K562 (cell line): ENCODE results near the gene BTD. TPM values are rescaled to one million over a fixed set of nuclear protein-coding genes. Genes with fewer than 3 reads are reported as not detected.
A peak's percentile ranks its signal among the peaks of the same experiment; 100 is the strongest.

Experiments
- ATAC-seq: fragments of 200-7000 bp; cut with Tn5 transposase; 3 replicates; pipeline ENCODE4 v1.9.1; 2020; ENCODE audit warnings: moderate library complexity
- BruUV-seq: library from RNA; stranded (reverse); fragments of 400-500 nt; replicated peaks from 2 replicates; lab custom pipeline; 2021; lab: Mats Ljungman, UMichigan
- CTCF ChIA-PET: fragments of 300-600 bp; formaldehyde crosslinking; extraction: SDS; loops from one replicate; lab custom pipeline; 2021; ENCODE audit warnings: low intra/inter-chr PET ratio; lab: Yijun Ruan, JAX
- POLR2A ChIA-PET: fragments of 300-600, 350-650 bp; sonication (Branson Sonifier 250); formaldehyde crosslinking; extraction: SDS; loops from one replicate; lab custom pipeline; 2021; ENCODE audit warnings: antibody characterized with exemption, inconsistent platforms; lab: Yijun Ruan, JAX
- DNase-seq, 4 experiments: peaks; one replicate each; pipeline versions ENCODE4 v3.0.0 to v3.0.0-alpha.2; 2011 to 2018; ENCODE audit warnings: low spot score in 3 of 4, mixed read lengths in 3 of 4; ENCODE audit errors: extremely low read depth in 1 of 4
- FAIRE-seq: peaks from 2 replicates; lab custom pipeline; 2011; peaks lifted over from hg19 to GRCh38; lab: Jason Lieb, UNC
- H2AFZ ChIP-seq: 2 replicates; pipeline ENCODE4 v1.6.0; 2011; ENCODE audit warnings: low read depth, low read length, control low read depth, inconsistent platforms
- H3K27ac ChIP-seq: fragments of 200-600 bp; 3 replicates; pipeline ENCODE4 v1.8.0; 2011; ENCODE audit warnings: low read depth, mild to moderate bottlenecking, control low read depth, inconsistent platforms, low read length, moderate library complexity, mixed read lengths; ENCODE audit errors: extremely low read depth
- H3K27me3 ChIP-seq, 2 experiments: fragments of 300-600 bp in 1 of 2; 2 replicates in 1 of 2; 3 replicates in 1 of 2; pipeline versions ENCODE4 v1.6.0 to v1.8.0; 2011; ENCODE audit warnings: inconsistent platforms in 2 of 2, low read length in 2 of 2, mild to moderate bottlenecking in 1 of 2, mixed read lengths in 1 of 2, moderate library complexity in 1 of 2; ENCODE audit not compliant: control insufficient read depth in 2 of 2, insufficient read depth in 2 of 2
- H3K36me3 ChIP-seq: fragments of 300-600 bp; 3 replicates; pipeline ENCODE4 v1.8.0; 2011; ENCODE audit warnings: mild to moderate bottlenecking, low read length, inconsistent platforms; ENCODE audit not compliant: control insufficient read depth, insufficient read depth
- H3K4me1 ChIP-seq, 2 experiments: fragments of 200-600 bp in 1 of 2; replicated peaks in 1 of 2; 2 replicates in 1 of 2; 3 replicates in 1 of 2; pipeline versions ENCODE4 v1.5.1 to v1.8.0; 2011; ENCODE audit warnings: inconsistent platforms in 2 of 2, low read length in 2 of 2, mild to moderate bottlenecking in 1 of 2, mixed read lengths in 1 of 2, moderate library complexity in 1 of 2; ENCODE audit not compliant: control insufficient read depth in 2 of 2, insufficient read depth in 2 of 2
- H3K4me2 ChIP-seq: 2 replicates; pipeline ENCODE4 v1.6.1; 2011; ENCODE audit warnings: low read length, control low read depth, inconsistent platforms, mixed read lengths; ENCODE audit not compliant: insufficient read depth
- H3K4me3 ChIP-seq: fragments of 200-600 bp; sonication (generic), shearing (Covaris generic); 2 replicates; pipeline ENCODE4 v1.5.1; 2016; ENCODE audit warnings: control low read depth, inconsistent platforms
- H3K79me2 ChIP-seq: fragments of 200-600 bp; 3 replicates; pipeline ENCODE4 v1.8.0; 2011; ENCODE audit warnings: low read length, inconsistent platforms; ENCODE audit not compliant: control insufficient read depth, insufficient read depth
- H3K9ac ChIP-seq, 2 experiments: 2 replicates each; pipeline versions ENCODE4 v1.6.0 to v1.6.1; 2011; ENCODE audit warnings: low read depth in 2 of 2, low read length in 2 of 2, control low read depth in 1 of 2, inconsistent platforms in 1 of 2, mild to moderate bottlenecking in 1 of 2, mixed read lengths in 1 of 2; ENCODE audit not compliant: insufficient read depth in 1 of 2
- H3K9me1 ChIP-seq: one replicate; pipeline ENCODE4 v1.6.0; 2011; ENCODE audit warnings: inconsistent platforms, mild to moderate bottlenecking, low read length, moderate library complexity; ENCODE audit not compliant: control insufficient read depth, insufficient read depth
- H3K9me3 ChIP-seq: replicated peaks from 2 replicates; pipeline ENCODE4 v1.5.1; 2011; ENCODE audit warnings: low read depth, low read length, inconsistent platforms; ENCODE audit not compliant: control insufficient read depth, insufficient read depth
- H4K20me1 ChIP-seq: replicated peaks from 2 replicates; pipeline ENCODE4 v1.6.1; 2011; ENCODE audit warnings: low read length, inconsistent platforms, mixed read lengths; ENCODE audit not compliant: control insufficient read depth, insufficient read depth
- ASH1L ChIP-seq: fragments of 450-650 bp; IDR thresholded peaks from 2 replicates; pipeline ENCODE4 v1.6.1; 2018; ENCODE audit warnings: borderline replicate concordance, mild to moderate bottlenecking, low read depth; ENCODE audit not compliant: partially characterized antibody
- DNMT1 ChIP-seq: fragments of 450-650 bp; IDR thresholded peaks from 2 replicates; pipeline ENCODE4 v1.6.1; 2016; ENCODE audit warnings: antibody characterized with exemption, mild to moderate bottlenecking
- GATAD2B ChIP-seq: fragments of 450-650 bp; IDR thresholded peaks from 2 replicates; pipeline ENCODE4 v1.6.1; 2017; ENCODE audit warnings: mild to moderate bottlenecking, borderline replicate concordance
- NR4A1 ChIP-seq, 2 experiments: fragments of 250-450 bp in 1 of 2; fragments of 450-650 bp in 1 of 2; sonication (Bioruptor Pico) in 1 of 2; IDR thresholded peaks; 2 replicates each; pipeline versions ENCODE4 v1.4.0 to v1.6.1; 2016 to 2020; ENCODE audit warnings: mild to moderate bottlenecking in 2 of 2, missing compliant biosample characterization in 1 of 2, missing genetic modification characterization in 1 of 2, moderate library complexity in 1 of 2
- ZBTB9 ChIP-seq: fragments of 450-650 bp; formaldehyde crosslinking; IDR thresholded peaks from 2 replicates; pipeline ENCODE4 v1.4.0; 2020; ENCODE audit warnings: mild to moderate bottlenecking, moderate library complexity
- ZKSCAN1 ChIP-seq: fragments of 150-350 bp; IDR thresholded peaks from 2 replicates; pipeline ENCODE4 v1.6.1; 2016; ENCODE audit warnings: low read depth, low read length
- ZNF41 ChIP-seq: fragments of 250-450 bp; sonication (Bioruptor Pico); conservative IDR thresholded peaks from 2 replicates; pipeline ENCODE4 v1.4.0; 2020; ENCODE audit warnings: mild to moderate bottlenecking
- WGBS: fragments of 100-300 bp; shearing (Covaris generic); methylation state at CpG from one replicate; pipeline ENCODE4 v1.1.6; 2016; ENCODE audit warnings: low coverage, mixed read lengths; ENCODE audit not compliant: insufficient coverage; ENCODE audit errors: missing lambda C conversion rate; 5-methylcytosine and 5-hydroxymethylcytosine counted together
- in situ Hi-C: fragments of 300-500 bp; cut with MboI; formaldehyde crosslinking; loops from 4 replicates; pipeline ENCODE4 v1.15.0; 2018; ENCODE audit warnings: inconsistent platforms, mixed read lengths
- intact Hi-C: fragments of 100-400 bp; cut with micrococcal nuclease; formaldehyde crosslinking; loops from 2 replicates; pipeline ENCODE4 v1.14.2; 2022
- polyA plus RNA-seq, 8 experiments: library from polyadenylated mRNA; depleted of rRNA in 4 of 8; stranded (reverse) in 5 of 8; unstranded in 3 of 8; fragments of >200 nt; fragmentation: Nextera tagmentation in 2 of 8; fragmentation: Illumina TruSeq in 1 of 8; extraction: Ambion mirVana in 2 of 8; extraction: Trizol in 1 of 8; gene quantifications; 2 replicates each; pipeline versions ENCODE4 v1.2.1 to v1.2.3, GENCODE V29; 2011 to 2014; ENCODE audit warnings: inconsistent platforms in 1 of 8, missing spikeins in 1 of 8
- total RNA-seq, 7 experiments: library from RNA; depleted of rRNA in 6 of 7; stranded (reverse); fragments of >200 nt in 6 of 7; fragmentation: Illumina TruSeq in 2 of 7; extraction: Trizol in 2 of 7; gene quantifications; 2 replicates each; pipeline versions ENCODE4 v1.2.1 to v1.2.3, GENCODE V29; 2011 to 2021; ENCODE audit warnings: low replicate concordance in 1 of 7

Gene BTD
- total and polyA plus RNA-seq, 9 of the 15 experiments (the other 6 are each of a cell fraction or from before 2014, with no cell fraction given), result 6.6 to 26.2 (median 10.6) TPM

DNA sequence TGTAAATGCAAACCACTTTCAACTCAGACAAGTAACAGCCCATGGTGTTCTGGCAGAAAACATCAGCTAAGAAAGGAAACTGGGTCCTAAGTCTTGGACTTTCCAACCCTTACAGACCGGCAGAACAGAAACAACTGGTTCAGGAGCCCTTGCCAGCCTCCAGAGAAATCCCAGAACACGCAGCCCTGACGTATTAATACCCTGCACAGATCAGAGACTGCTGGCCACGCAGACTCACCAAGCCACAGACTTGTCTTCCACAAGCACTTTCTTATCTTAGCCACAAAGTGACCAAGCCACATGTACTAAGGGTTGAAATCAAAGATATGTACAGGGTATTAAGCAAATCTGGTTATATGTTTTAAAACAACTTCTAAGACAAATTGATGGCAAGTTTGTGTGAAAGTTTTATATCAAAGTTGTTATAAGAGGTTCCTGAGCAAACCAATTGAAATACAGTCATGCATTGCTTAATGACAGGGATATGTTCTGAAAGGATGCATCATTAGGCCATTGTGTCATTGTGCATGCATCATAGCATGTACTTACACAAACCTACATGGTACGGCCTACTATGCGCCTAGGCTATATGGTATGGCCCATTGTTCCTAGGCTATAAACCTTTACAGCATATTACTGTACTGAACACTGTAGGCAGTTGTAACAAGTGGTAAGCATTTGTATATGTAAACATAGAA, 36.8 kb downstream of the BTD start:
- no peaks in the 10 kb centered on the region for H3K9me3 ChIP-seq
- H3K9me1 ChIP-seq, result no peaks in the 10 kb centered on the region
- peaks cover 0 to 15% of the 10 kb centered on the region in 2 experiments; a peak in 2 of 5 replicates for H3K27me3 ChIP-seq
- H3K4me3 ChIP-seq, result no peak overlapping the region
- CTCF ChIA-PET, result no interaction called here
- DNase-seq, result no peak
- H2AFZ ChIP-seq, result no peak overlapping the region
- no peak overlapping the region for H3K27ac ChIP-seq
- POLR2A ChIA-PET, result interaction anchor here (1.0 kb wide), 1 partner anchor 34 kb away, joined by 4 read pairs; no protein-coding TSS in a partner anchor
- H4K20me1 ChIP-seq, result no peaks in the 10 kb centered on the region
- in situ Hi-C loops, result loop anchor here (25.0 kb wide), 1 partner anchor 899 kb away; no protein-coding TSS in a partner anchor
- no peaks in the 10 kb centered on the region for H3K79me2 ChIP-seq
- BruUV-seq, result no TSS peak
- no peak overlapping the region for H3K9ac ChIP-seq
- intact Hi-C loops, result loop anchor here (10.0 kb wide), 3 partner anchors 336 to 906 kb away; partner anchors contain the start of gene CAPN7
- H3K4me2 ChIP-seq, result no peak overlapping the region
- H3K36me3 ChIP-seq, result no peaks in the 10 kb centered on the region
- TF ChIP-seq NR4A1 (CRISPR knock-in tag; IDR thresholded peaks at IDR 0.05) (no peak), NR4A1 (tag; IDR thresholded peaks at IDR 0.05) (no peak), ZBTB9 (peak; percentile 76; the same call in 1 of the 2 replicates), ASH1L (no peak), ZKSCAN1 (peak; percentile 42; the same call in 1 of the 2 replicates), GATAD2B (no peak), DNMT1 (no peak), ZNF41 (CRISPR knock-in tag) (no peak)
- TF ChIP-seq, all 486 proteins: peak for 2
- 22% methylated on average over 6 of the region's 6 CpGs for WGBS
- ATAC-seq (no peak), FAIRE-seq (no peak)
- no peaks in the 10 kb centered on the region for H3K4me1 ChIP-seq
